ENCODE measurements around the gene MPL. TPM values are rescaled to one million over a fixed set of nuclear protein-coding genes. Genes with fewer than 3 reads are reported as not detected.

Gene MPL
- total and polyA plus RNA-seq, 3 experiments from 2014 or later, result not detected

- DNase-seq, result peak in 1 of 5 donors; percentile 36
- Histone ChIP-seq H3K4me3 (ENCODE audit: low read length) (no peak overlapping the region), H3K36me3 (ENCODE audit: insufficient read depth, low read length) (no peaks in the 10 kb centered on the region), H3K27me3 (ENCODE audit: insufficient read depth, low read length, poor library complexity, severe bottlenecking) (no peaks in the 10 kb centered on the region), H3K27ac (ENCODE audit: low read depth, low read length) (no peak overlapping the region), H3K9me3 (ENCODE audit: low read length) (no peaks in the 10 kb centered on the region), H3K4me1 (ENCODE audit: insufficient read depth, low read length) (no peaks in the 10 kb centered on the region)
- no peaks in the 10 kb centered on the region for H3K9me3 Mint-ChIP-seq
- H3K4me1 Mint-ChIP-seq, result no peaks in the 10 kb centered on the region
- H3K27ac Mint-ChIP-seq, result no peak overlapping the region
- H3K36me3 Mint-ChIP-seq, result no peaks in the 10 kb centered on the region
- H3K4me3 Mint-ChIP-seq, result no peak overlapping the region
- peaks cover 3 to 19% of the 10 kb centered on the region in 2 donors for H3K27me3 Mint-ChIP-seq
- POLR2A ChIA-PET, result no interaction called here
- CTCF ChIA-PET, result no interaction called here
Observed at GRCh38 chr1:43308635-43309404, 28.8 kb upstream of the MPL start.

DNA sequence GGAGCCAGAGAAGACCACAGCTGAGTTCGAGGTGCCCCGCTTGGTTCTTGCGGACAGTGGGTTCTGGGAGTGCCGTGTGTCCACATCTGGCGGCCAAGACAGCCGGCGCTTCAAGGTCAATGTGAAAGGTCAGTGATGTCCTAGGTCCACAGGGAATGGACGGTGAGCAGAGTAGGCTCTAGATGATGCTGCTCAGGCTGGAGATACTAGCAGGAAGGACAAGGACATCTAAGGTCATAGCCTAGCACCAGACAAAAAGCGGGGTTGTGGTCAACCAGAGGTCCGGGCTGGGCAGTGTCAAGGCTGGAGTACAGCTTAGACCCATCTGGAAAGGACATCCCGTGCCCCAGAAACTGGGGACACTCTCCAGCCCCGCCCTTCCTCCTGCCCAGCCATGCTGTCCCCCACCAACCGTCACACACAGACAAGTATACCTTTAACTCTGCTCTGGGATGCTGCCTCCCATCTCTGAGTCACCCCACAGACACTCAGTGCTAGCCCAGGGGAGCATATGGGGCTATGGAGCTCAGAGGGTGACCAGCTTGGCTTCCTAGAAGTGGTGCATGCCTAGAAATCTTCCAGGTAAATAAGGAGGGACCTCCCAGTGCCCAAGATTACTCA lies 28.1 kb upstream of the MPL start:
- H3K36me3 Mint-ChIP-seq, result no peaks in the 10 kb centered on the region
- H3K36me3 ChIP-seq (ENCODE audit: insufficient read depth, low read length), result no peaks in the 10 kb centered on the region
- no peaks in the 10 kb centered on the region for H3K9me3 Mint-ChIP-seq
- H3K27ac ChIP-seq (ENCODE audit: low read depth, low read length), result no peak overlapping the region
- H3K9me3 ChIP-seq (ENCODE audit: low read length), result no peaks in the 10 kb centered on the region
- peak in 1 of 5 donors; percentile 2 for DNase-seq
- no peaks in the 10 kb centered on the region for H3K27me3 ChIP-seq (ENCODE audit: insufficient read depth, low read length, poor library complexity, severe bottlenecking)
- H3K4me1 Mint-ChIP-seq, result no peaks in the 10 kb centered on the region
- POLR2A ChIA-PET, result no interaction called here
- CTCF ChIA-PET, result no interaction called here
- H3K27ac Mint-ChIP-seq, result peak overlapping the region in 1 of 8 donors; percentile 68
- peaks cover 3 to 13% of the 10 kb centered on the region in 2 donors for H3K27me3 Mint-ChIP-seq
- no peak overlapping the region for H3K4me3 ChIP-seq (ENCODE audit: low read length)
- H3K4me1 ChIP-seq (ENCODE audit: insufficient read depth, low read length), result no peaks in the 10 kb centered on the region
- H3K4me3 Mint-ChIP-seq, result no peak overlapping the region

DNA sequence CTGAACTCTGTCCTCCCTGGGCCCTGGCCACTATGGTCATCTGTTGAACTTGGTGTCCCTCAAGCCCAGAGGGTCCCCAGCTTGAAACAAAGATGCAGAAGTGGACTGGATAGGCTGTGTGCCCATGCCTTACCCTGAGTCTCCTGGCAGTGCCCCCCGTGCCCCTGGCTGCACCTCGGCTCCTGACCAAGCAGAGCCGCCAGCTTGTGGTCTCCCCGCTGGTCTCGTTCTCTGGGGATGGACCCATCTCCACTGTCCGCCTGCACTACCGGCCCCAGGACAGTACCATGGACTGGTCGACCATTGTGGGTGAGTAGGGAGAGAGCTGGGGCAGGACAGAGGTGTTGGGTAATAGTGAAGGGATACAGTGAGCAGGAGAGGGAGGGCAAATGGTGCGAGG lies 26.1 kb upstream of the MPL start:
- POLR2A ChIA-PET, result no interaction called here
- Mint-ChIP-seq H3K36me3 (no peaks in the 10 kb centered on the region), H3K27ac (peak overlapping the region in 1 of 8 donors; percentile 43), H3K27me3 (peaks cover 3 to 6% of the 10 kb centered on the region in 2 donors), H3K9me3 (no peaks in the 10 kb centered on the region), H3K4me1 (no peaks in the 10 kb centered on the region), H3K4me3 (no peak overlapping the region)
- no peaks in the 10 kb centered on the region for H3K9me3 ChIP-seq (ENCODE audit: low read length)
- no peak overlapping the region for H3K4me3 ChIP-seq (ENCODE audit: low read length)
- no peaks in the 10 kb centered on the region for H3K4me1 ChIP-seq (ENCODE audit: insufficient read depth, low read length)
- H3K27me3 ChIP-seq (ENCODE audit: insufficient read depth, low read length, poor library complexity, severe bottlenecking), result no peaks in the 10 kb centered on the region
- CTCF ChIA-PET, result no interaction called here
- no peak overlapping the region for H3K27ac ChIP-seq (ENCODE audit: low read depth, low read length)
- DNase-seq, result no peak
- H3K36me3 ChIP-seq (ENCODE audit: insufficient read depth, low read length), result no peaks in the 10 kb centered on the region

DNA sequence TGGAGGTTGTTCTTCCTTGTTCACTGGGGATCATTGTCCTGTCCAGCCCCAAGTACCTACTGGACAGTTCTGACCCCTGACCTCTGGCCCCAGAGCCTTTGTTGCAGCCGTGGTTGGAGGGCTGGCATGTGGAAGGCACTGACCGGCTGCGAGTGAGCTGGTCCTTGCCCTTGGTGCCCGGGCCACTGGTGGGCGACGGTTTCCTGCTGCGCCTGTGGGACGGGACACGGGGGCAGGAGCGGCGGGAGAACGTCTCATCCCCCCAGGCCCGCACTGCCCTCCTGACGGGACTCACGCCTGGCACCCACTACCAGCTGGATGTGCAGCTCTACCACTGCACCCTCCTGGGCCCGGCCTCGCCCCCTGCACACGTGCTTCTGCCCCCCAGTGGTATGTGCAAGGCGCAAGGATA lies 25.4 kb upstream of the MPL start:
- Mint-ChIP-seq H3K36me3 (no peaks in the 10 kb centered on the region), H3K4me3 (no peak overlapping the region)
- CTCF ChIA-PET, result no interaction called here

DNA sequence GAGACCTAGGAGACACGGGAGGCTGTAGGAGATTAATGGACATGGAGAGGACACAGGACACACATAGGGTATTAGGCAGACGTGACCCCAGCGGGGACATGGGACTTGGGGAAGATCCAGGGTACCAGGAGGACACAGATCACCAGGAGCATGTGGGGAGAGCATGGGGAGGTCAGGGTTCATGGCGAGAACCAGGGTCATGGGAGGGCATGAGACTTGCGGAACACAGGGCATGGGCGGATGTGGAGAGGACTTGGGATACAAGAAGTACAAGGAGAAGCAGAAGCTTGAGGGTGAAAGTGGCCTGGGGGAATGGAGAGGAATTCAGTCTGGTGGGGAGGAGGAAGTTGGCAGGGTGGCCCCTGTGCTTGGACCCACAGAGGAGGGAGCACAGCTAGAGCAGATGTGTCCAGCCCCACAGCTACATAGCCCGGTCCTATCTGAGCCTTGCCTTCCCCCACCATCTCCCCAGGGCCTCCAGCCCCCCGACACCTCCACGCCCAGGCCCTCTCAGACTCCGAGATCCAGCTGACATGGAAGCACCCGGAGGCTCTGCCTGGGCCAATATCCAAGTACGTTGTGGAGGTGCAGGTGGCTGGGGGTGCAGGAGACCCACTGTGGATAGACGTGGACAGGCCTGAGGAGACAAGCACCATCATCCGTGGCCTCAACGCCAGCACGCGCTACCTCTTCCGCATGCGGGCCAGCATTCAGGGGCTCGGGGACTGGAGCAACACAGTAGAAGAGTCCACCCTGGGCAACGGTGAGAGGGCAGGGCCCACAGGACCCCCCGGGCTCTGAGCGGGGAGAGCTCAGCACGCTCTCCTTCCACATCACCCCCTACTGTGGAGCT lies 24.7 kb upstream of the MPL start:
- Histone ChIP-seq H3K4me3 (ENCODE audit: low read length) (no peak overlapping the region), H3K9me3 (ENCODE audit: low read length) (no peaks in the 10 kb centered on the region), H3K36me3 (ENCODE audit: insufficient read depth, low read length) (no peaks in the 10 kb centered on the region), H3K4me1 (ENCODE audit: insufficient read depth, low read length) (no peaks in the 10 kb centered on the region), H3K27me3 (ENCODE audit: insufficient read depth, low read length, poor library complexity, severe bottlenecking) (no peaks in the 10 kb centered on the region), H3K27ac (ENCODE audit: low read depth, low read length) (no peak overlapping the region)
- Mint-ChIP-seq H3K27me3 (peaks cover 3 to 5% of the 10 kb centered on the region in 2 donors), H3K4me3 (no peak overlapping the region), H3K27ac (peak overlapping the region in 1 of 8 donors; percentile 88), H3K9me3 (no peaks in the 10 kb centered on the region), H3K4me1 (no peaks in the 10 kb centered on the region), H3K36me3 (no peaks in the 10 kb centered on the region)
- CTCF ChIA-PET, result no interaction called here
- POLR2A ChIA-PET, result no interaction called here
- no peak for DNase-seq

More for the DNA sequence above, 25.4 kb upstream of the MPL start:
- no peaks in the 10 kb centered on the region for H3K4me1 Mint-ChIP-seq
- Histone ChIP-seq H3K27me3 (ENCODE audit: insufficient read depth, low read length, poor library complexity, severe bottlenecking) (no peaks in the 10 kb centered on the region), H3K4me1 (ENCODE audit: insufficient read depth, low read length) (no peaks in the 10 kb centered on the region), H3K4me3 (ENCODE audit: low read length) (no peak overlapping the region), H3K27ac (ENCODE audit: low read depth, low read length) (no peak overlapping the region), H3K9me3 (ENCODE audit: low read length) (no peaks in the 10 kb centered on the region), H3K36me3 (ENCODE audit: insufficient read depth, low read length) (no peaks in the 10 kb centered on the region)
- no peak overlapping the region for H3K27ac Mint-ChIP-seq
- no peak for DNase-seq
- H3K9me3 Mint-ChIP-seq, result no peaks in the 10 kb centered on the region
- peaks cover 3 to 5% of the 10 kb centered on the region in 2 donors for H3K27me3 Mint-ChIP-seq
- POLR2A ChIA-PET, result no interaction called here

GRCh38 chr1:43313771-43314170 lies 23.8 kb upstream of the MPL start:
- H3K27me3 ChIP-seq (ENCODE audit: insufficient read depth, low read length, poor library complexity, severe bottlenecking), result no peaks in the 10 kb centered on the region
- Mint-ChIP-seq H3K4me1 (no peaks in the 10 kb centered on the region), H3K27me3 (peaks cover 0 to 3% of the 10 kb centered on the region in 2 donors), H3K36me3 (no peaks in the 10 kb centered on the region), H3K27ac (no peak overlapping the region), H3K4me3 (no peak overlapping the region), H3K9me3 (no peaks in the 10 kb centered on the region)
- H3K27ac ChIP-seq (ENCODE audit: low read depth, low read length), result no peak overlapping the region
- ChIA-PET POLR2A (no interaction called here), CTCF (no interaction called here)
- H3K4me1 ChIP-seq (ENCODE audit: insufficient read depth, low read length), result no peaks in the 10 kb centered on the region
- no peaks in the 10 kb centered on the region for H3K36me3 ChIP-seq (ENCODE audit: insufficient read depth, low read length)
- DNase-seq, result no peak
- H3K4me3 ChIP-seq (ENCODE audit: low read length), result no peak overlapping the region
- H3K9me3 ChIP-seq (ENCODE audit: low read length), result no peaks in the 10 kb centered on the region

DNA sequence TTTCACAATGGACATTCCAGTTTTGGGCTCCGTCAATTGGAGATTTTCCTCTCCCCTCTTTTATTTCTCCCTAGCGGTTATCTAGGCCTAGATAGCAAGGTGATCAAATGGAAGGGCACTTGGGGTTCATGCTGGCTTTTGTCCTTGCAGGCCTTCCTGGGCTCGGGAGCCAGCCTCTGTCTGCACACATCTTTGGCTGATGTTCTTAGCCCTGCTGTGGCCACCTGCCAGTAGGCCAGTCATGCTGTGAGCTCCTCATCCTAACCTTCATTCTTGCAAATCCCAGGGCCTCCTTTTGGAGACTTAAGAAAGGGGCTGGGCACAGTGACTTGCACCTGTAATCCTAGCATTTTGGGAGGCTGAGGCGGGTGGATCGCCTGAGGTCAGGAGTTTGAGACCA lies 23.4 kb upstream of the MPL start:
- no peaks in the 10 kb centered on the region for H3K36me3 ChIP-seq (ENCODE audit: insufficient read depth, low read length)
- POLR2A ChIA-PET, result no interaction called here
- Mint-ChIP-seq H3K27me3 (peaks cover 0 to 3% of the 10 kb centered on the region in 2 donors), H3K9me3 (no peaks in the 10 kb centered on the region), H3K4me1 (no peaks in the 10 kb centered on the region), H3K27ac (no peak overlapping the region), H3K4me3 (no peak overlapping the region), H3K36me3 (no peaks in the 10 kb centered on the region)
- DNase-seq, result no peak
- no peaks in the 10 kb centered on the region for H3K9me3 ChIP-seq (ENCODE audit: low read length)
- H3K4me3 ChIP-seq (ENCODE audit: low read length), result no peak overlapping the region
- H3K4me1 ChIP-seq (ENCODE audit: insufficient read depth, low read length), result no peaks in the 10 kb centered on the region
- CTCF ChIA-PET, result no interaction called here
- H3K27me3 ChIP-seq (ENCODE audit: insufficient read depth, low read length, poor library complexity, severe bottlenecking), result no peaks in the 10 kb centered on the region
- no peak overlapping the region for H3K27ac ChIP-seq (ENCODE audit: low read depth, low read length)

DNA sequence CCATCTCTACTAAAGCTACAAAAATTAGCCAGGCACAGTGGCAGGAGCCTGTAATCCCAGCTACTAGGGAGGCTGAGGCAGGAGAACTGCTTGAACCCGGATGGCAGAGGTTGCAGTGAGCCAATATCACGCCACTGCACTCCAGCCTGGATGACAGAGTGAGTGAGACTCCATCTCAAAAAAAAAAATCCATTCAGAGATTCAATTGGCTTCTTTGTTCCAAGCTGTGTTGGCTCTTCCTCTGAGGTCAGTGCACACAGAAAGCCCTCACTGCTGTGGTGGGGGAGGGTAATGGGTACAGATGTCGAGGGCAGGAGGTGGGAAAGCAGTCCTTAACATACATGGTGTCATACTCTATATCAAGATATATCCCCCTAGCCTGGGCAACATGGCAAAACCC lies 22.1 kb upstream of the MPL start:
- no peak overlapping the region for H3K27ac ChIP-seq (ENCODE audit: low read depth, low read length)
- no peak for DNase-seq
- Mint-ChIP-seq H3K36me3 (no peaks in the 10 kb centered on the region), H3K9me3 (no peaks in the 10 kb centered on the region), H3K4me1 (no peaks in the 10 kb centered on the region), H3K4me3 (no peak overlapping the region), H3K27me3 (no peaks in the 10 kb centered on the region), H3K27ac (no peak overlapping the region)
- POLR2A ChIA-PET, result no interaction called here
- no peaks in the 10 kb centered on the region for H3K9me3 ChIP-seq (ENCODE audit: low read length)
- H3K27me3 ChIP-seq (ENCODE audit: insufficient read depth, low read length, poor library complexity, severe bottlenecking), result no peaks in the 10 kb centered on the region
- H3K36me3 ChIP-seq (ENCODE audit: insufficient read depth, low read length), result no peaks in the 10 kb centered on the region
- no peaks in the 10 kb centered on the region for H3K4me1 ChIP-seq (ENCODE audit: insufficient read depth, low read length)
- CTCF ChIA-PET, result no interaction called here
- H3K4me3 ChIP-seq (ENCODE audit: low read length), result no peak overlapping the region
